GM19455 (cell line): ENCODE measurements around the gene BCAT1.
"Not testable (repeated sequence)": the region's sequence is repeated elsewhere in the genome, so short reads cannot be mapped to it uniquely, and the experiment has no call there.

ENCODE experiments used
- ATAC-seq: cut with Tn5 transposase; IDR thresholded peaks from one replicate; pipeline ENCODE4 v1.9.1; 2021; ENCODE audit not compliant: unreplicated experiment

Gene BCAT1

DNA sequence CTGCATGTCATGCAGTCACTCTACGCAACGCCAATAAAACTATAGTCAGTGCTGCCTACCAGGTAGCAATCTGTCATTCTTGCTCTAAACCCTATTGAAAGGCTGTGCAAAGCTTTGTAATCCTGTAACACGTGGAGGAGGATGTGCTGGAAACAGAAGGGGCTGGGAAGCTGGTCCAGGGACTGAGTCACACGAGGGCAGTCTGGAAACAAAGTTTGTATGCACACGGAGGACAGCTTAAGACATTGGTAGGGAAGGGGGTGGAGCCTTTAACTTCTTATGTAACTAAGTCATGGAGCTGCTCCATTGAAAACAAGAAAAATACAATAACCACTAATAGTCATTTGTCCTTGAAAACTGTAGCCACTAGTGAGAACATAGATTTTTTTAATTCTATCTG is 128.0 kb downstream of the BCAT1 start:
- no peak for ATAC-seq

DNA sequence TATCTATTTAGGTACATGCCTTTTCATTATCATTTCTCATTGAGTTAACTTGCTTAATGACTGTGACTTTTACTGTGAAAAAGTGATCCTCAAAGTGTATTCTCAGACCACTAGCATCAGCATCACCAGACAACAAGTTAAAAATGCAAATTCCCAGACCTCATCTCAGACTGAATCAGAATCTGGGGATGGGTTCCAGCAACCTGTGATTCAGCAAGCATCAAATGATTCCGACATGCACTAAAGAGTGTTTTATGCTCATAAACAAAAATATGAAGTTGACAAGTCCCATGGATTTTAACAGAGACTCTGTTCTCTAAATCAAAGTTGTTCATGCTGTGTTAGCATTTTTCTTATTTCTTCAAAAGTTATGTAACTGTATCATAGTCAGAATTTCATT is 130.6 kb downstream of the BCAT1 start:
- ATAC-seq, result no peak

DNA sequence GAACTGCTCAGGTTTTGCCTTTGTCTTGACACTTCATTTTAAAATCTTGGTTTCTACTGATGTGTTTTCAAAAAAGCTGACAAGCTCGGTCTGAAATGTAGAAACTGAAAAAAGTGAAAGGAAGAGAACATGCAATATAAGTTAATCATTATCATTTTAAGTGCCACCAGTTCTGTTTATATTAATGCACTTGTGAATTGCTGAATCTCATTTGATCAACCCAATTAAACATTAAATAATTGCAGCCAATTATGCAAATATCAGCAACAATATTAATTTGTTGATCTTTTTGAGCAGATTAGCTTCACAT is 133.8 kb downstream of the BCAT1 start:
- peak; percentile 43 for ATAC-seq

- peak; percentile 88 for ATAC-seq
These were observed 134.4 kb downstream of the BCAT1 start for GRCh38 chr12:24814379-24815113.

GRCh38 chr12:24810378-24810777 is 138.5 kb downstream of the BCAT1 start:
- no peak for ATAC-seq

DNA sequence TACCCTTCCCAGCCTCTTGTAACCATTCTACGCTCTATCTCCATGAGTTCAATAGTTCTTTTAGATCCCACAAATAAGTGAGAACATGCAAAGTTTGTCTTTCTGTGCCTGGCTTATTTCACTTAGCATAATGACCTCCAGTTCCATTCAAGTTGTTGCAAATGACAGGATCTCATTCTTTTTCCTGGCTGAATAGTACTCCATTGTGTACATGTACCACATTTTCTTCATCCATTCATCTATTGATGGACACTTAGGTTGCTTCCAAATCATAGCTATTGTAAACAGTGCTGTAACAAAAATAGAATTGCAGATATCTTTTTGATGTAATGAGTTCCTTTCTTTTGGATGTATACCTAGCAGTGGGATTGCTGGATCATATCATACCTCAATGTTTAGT is 139.6 kb downstream of the BCAT1 start:
- not testable (repeated sequence) for ATAC-seq

GRCh38 chr12:24808651-24809050 is 140.2 kb downstream of the BCAT1 start:
- ATAC-seq, result no peak

DNA sequence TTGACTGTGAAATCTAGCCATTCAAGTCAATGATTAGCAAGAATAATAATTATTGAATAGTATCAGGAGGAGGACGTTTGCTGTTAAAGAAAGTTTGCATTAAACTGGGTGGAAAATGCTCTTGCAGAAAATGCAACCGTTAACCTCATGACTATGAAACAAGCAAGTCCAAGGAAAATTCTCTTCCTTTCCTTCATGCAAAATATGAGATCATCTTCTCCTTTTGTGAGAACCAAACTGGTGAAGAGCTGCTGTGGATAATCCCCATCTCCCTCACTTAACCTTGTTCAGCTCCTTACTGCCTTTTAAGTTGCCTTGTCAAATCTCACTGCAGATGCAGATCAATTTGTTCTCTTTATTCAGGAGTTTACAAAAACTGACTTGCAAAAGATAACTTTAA is 142.5 kb downstream of the BCAT1 start:
- ATAC-seq, result no peak

- no peak for ATAC-seq
These were observed 145.3 kb downstream of the BCAT1 start for GRCh38 chr12:24803430-24804245.

DNA sequence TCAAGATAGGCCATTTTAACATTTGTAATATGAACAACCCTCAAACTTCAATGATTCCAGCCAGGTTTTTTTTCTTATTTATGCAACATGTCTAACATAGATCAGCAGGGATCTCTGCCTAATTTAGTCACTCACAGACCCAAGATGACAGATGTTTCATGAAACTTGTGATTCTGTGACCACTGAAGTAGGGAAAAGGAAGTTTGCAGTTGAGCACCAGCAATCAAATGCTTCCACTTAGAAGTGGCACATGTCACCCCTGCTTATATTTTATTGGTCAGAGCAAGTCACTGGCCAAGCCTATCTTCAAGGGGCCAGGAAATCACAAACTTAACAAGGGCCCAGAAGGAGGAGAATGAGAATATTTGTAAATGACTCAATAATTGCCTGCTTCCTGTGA is 150.6 kb downstream of the BCAT1 start:
- ATAC-seq, result peak; percentile 84

GRCh38 chr12:24797901-24798300 is 151.0 kb downstream of the BCAT1 start:
- ATAC-seq, result no peak

DNA sequence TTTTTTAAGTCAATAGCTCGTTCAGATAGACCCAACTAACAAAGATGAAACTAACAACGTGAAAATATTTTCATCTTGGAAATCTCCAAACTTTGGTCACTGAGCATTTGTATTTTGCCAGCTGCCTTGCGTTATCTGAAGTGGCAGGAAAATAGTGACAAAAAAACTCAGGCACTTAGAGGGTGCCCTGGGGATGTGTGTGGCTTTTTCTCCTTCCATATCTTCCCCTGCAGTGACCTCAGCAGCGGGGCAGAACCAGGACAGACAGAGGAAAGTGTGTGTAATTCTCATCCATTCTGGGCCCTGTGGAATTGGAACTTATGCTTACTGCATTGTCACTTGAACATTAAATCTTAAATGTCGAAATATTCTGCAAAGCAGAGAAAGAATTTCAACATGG is 152.0 kb downstream of the BCAT1 start:
- no peak for ATAC-seq

GRCh38 chr12:24795699-24796347 is 153.1 kb downstream of the BCAT1 start:
- ATAC-seq, result no peak

DNA sequence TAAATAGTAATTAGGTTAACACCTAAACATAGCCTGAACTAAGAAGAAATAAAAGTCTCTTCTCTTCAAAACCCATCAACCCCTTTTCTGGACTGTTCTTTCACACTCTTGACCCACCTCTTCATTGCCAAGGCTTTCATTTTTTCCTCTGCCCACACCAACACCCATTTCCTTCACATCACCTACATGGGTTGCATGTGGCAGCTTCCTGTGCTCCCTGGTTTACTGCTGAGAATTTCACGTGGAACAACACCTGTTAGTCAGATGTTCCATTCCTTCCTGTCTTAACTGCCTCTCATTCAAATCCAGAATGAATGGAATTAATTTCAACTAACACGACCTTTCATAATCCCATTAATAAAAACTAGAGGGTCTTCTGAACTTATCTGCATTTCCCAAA is 157.3 kb downstream of the BCAT1 start:
- ATAC-seq, result no peak

DNA sequence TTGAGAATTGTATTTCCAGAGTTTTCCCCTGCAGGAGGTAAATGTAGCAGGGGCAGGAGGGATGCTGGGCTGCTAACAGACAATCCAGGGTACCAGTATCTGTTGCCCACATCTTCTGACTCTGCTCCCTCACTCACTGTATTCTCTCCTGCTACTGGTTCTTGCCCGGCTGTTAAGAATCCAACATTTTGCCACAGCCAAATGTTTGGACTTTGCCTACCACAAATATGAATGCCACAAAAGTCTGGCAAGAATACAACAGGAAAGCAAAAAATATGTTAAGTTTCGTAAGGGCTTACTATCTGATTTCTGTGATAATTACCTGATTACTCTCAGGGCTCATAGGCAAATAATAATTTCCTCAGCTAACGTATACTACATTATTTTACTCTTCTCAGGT is 160.0 kb downstream of the BCAT1 start:
- no peak for ATAC-seq

- ATAC-seq, result no peak
These were observed 168.1 kb downstream of the BCAT1 start for GRCh38 chr12:24780697-24781368.

DNA sequence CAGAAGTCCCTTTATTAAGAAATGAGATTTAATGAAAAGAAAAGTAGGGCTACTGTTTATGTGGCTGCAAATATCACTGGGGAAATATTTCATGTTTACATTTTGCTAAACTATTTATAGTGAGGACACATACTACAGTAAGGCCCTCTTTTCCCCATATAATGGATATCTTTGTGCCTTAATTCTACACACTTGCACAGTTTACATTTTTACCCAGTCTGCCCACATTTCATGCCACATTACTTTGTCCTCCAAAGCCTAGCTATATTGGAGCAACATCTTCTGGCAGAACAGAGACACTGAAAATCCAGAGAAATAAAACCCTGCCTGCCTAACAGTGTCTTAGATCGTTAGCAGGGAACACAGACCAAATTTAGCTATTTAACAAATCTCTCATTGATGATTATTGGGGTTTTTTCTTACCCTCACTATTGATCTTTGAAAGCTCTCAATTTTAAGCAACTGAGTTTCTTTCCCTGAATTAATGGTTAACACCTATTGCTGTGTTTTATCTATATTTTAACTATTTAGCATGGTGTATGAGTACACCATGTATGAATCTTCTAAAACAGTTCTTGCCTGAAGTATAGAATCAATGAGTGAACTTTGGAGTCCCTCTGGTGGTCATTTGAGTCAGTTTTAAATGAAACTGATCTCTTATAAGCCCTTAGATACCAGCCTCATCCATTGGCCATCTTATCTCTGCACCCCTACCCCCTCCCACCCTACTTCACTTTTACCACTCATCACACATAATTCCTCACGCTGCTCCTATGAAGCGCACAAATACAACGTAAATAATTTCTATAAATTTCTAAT is 170.2 kb downstream of the BCAT1 start:
- peak; percentile 60 for ATAC-seq

DNA sequence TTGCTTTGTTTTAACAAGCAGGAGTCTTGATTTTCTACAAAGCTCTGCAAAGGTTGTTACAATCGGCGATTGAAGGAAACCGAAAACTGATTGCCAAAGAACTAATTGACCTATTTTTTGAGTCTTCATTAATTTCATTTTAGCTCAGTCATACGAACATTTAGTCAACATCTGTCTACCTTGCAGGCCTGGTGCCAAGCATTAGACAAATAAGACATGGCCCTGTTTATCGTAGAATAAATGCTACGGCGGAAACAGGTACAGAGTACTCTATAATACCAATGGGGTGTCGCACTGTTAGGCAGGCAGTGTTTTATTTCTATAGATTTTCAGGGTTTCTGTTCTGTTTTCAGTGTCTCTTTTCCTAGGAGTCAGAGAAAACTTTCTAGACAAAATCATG is 171.5 kb downstream of the BCAT1 start:
- ATAC-seq, result no peak

GRCh38 chr12:24776861-24777260 is 172.0 kb downstream of the BCAT1 start:
- no peak for ATAC-seq

GRCh38 chr12:24775073-24775472 is 173.8 kb downstream of the BCAT1 start:
- ATAC-seq, result no peak

- no peak for ATAC-seq
These were observed 174.9 kb downstream of the BCAT1 start for GRCh38 chr12:24773996-24774395.
